ENCODE results near the gene ENOPH1. TPM values are rescaled to one million over a fixed set of nuclear protein-coding genes. Genes with fewer than 3 reads are reported as not detected.

Gene ENOPH1
- total and polyA plus RNA-seq, 9 donors, result 27.2 to 41.5 (median 32.3) TPM

GRCh38 chr4:82499738-82500434 is 69.5 kb downstream of the ENOPH1 start:
- no peaks in the 10 kb centered on the region for H3K9me3 ChIP-seq (replicated peaks; ENCODE audit: control insufficient read depth, low read depth, low read length)
- no peak overlapping the region for H3K27ac ChIP-seq (ENCODE audit: low read length)
- H3K36me3 ChIP-seq (ENCODE audit: control insufficient read depth, insufficient read depth, low read length), result no peaks in the 10 kb centered on the region
- H3K4me1 ChIP-seq (ENCODE audit: control insufficient read depth, insufficient read depth, low read length), result no peaks in the 10 kb centered on the region
- no peak overlapping the region for H3K4me3 ChIP-seq (ENCODE audit: low read length)
- no peak for DNase-seq
- no CpG with 5 or more reads among the region's 6 CpGs for WGBS (ENCODE audit: insufficient coverage)
- H3K27me3 ChIP-seq (ENCODE audit: control insufficient read depth, insufficient read depth, low read length), result no peaks in the 10 kb centered on the region

GRCh38 chr4:82500435-82501153 is 70.2 kb downstream of the ENOPH1 start:
- H3K36me3 ChIP-seq (ENCODE audit: control insufficient read depth, insufficient read depth, low read length), result no peaks in the 10 kb centered on the region
- no peaks in the 10 kb centered on the region for H3K4me1 ChIP-seq (ENCODE audit: control insufficient read depth, insufficient read depth, low read length)
- no peaks in the 10 kb centered on the region for H3K27me3 ChIP-seq (ENCODE audit: control insufficient read depth, insufficient read depth, low read length)
- no peak overlapping the region for H3K4me3 ChIP-seq (ENCODE audit: low read length)
- 41% methylated on average over 4 of the region's 5 CpGs for WGBS (ENCODE audit: insufficient coverage)
- H3K27ac ChIP-seq (ENCODE audit: low read length), result no peak overlapping the region
- DNase-seq, result no peak
- no peaks in the 10 kb centered on the region for H3K9me3 ChIP-seq (replicated peaks; ENCODE audit: control insufficient read depth, low read depth, low read length)

GRCh38 chr4:82501154-82501442 is 70.7 kb downstream of the ENOPH1 start:
- no peaks in the 10 kb centered on the region for H3K27me3 ChIP-seq (ENCODE audit: control insufficient read depth, insufficient read depth, low read length)
- DNase-seq, result no peak
- H3K4me3 ChIP-seq (ENCODE audit: low read length), result no peak overlapping the region
- WGBS (ENCODE audit: insufficient coverage), result 90% methylated on average over 1 of the region's 2 CpGs
- no peak overlapping the region for H3K27ac ChIP-seq (ENCODE audit: low read length)
- no peaks in the 10 kb centered on the region for H3K4me1 ChIP-seq (ENCODE audit: control insufficient read depth, insufficient read depth, low read length)
- no peaks in the 10 kb centered on the region for H3K9me3 ChIP-seq (replicated peaks; ENCODE audit: control insufficient read depth, low read depth, low read length)
- H3K36me3 ChIP-seq (ENCODE audit: control insufficient read depth, insufficient read depth, low read length), result no peaks in the 10 kb centered on the region

- no peak overlapping the region for H3K27ac ChIP-seq (ENCODE audit: low read length)
- H3K36me3 ChIP-seq (ENCODE audit: control insufficient read depth, insufficient read depth, low read length), result no peaks in the 10 kb centered on the region
- no peaks in the 10 kb centered on the region for H3K27me3 ChIP-seq (ENCODE audit: control insufficient read depth, insufficient read depth, low read length)
- peak; percentile 55 for DNase-seq
- no peaks in the 10 kb centered on the region for H3K4me1 ChIP-seq (ENCODE audit: control insufficient read depth, insufficient read depth, low read length)
- no peak overlapping the region for H3K4me3 ChIP-seq (ENCODE audit: low read length)
- H3K9me3 ChIP-seq (replicated peaks; ENCODE audit: control insufficient read depth, low read depth, low read length), result no peaks in the 10 kb centered on the region
Measured at GRCh38 chr4:82508011-82508410, 77.6 kb downstream of the ENOPH1 start.

GRCh38 chr4:82508806-82509428 is 78.5 kb downstream of the ENOPH1 start:
- peak; percentile 88 for DNase-seq
- Histone ChIP-seq H3K27me3 (ENCODE audit: control insufficient read depth, insufficient read depth, low read length) (no peaks in the 10 kb centered on the region), H3K36me3 (ENCODE audit: control insufficient read depth, insufficient read depth, low read length) (no peaks in the 10 kb centered on the region), H3K27ac (ENCODE audit: low read length) (no peak overlapping the region), H3K4me1 (ENCODE audit: control insufficient read depth, insufficient read depth, low read length) (no peaks in the 10 kb centered on the region), H3K4me3 (ENCODE audit: low read length) (no peak overlapping the region), H3K9me3 (replicated peaks; ENCODE audit: control insufficient read depth, low read depth, low read length) (no peaks in the 10 kb centered on the region)
- no CpG with 5 or more reads among the region's 5 CpGs for WGBS (ENCODE audit: insufficient coverage)

GRCh38 chr4:82510216-82510615 is 79.8 kb downstream of the ENOPH1 start:
- DNase-seq, result no peak
- WGBS (ENCODE audit: insufficient coverage), result no CpG with 5 or more reads among the region's 3 CpGs
- Histone ChIP-seq H3K4me3 (ENCODE audit: low read length) (no peak overlapping the region), H3K9me3 (replicated peaks; ENCODE audit: control insufficient read depth, low read depth, low read length) (no peaks in the 10 kb centered on the region), H3K27ac (ENCODE audit: low read length) (no peak overlapping the region), H3K27me3 (ENCODE audit: control insufficient read depth, insufficient read depth, low read length) (no peaks in the 10 kb centered on the region), H3K36me3 (ENCODE audit: control insufficient read depth, insufficient read depth, low read length) (no peaks in the 10 kb centered on the region), H3K4me1 (ENCODE audit: control insufficient read depth, insufficient read depth, low read length) (no peaks in the 10 kb centered on the region)

Other genes with a start within 250 kb of the ENOPH1 start
- 53.6 TPM for gene HNRNPD, start 56.6 kb upstream of the ENOPH1 start, total RNA-seq
- 100 to 1,000 TPM; 294 to 407 (median 316) TPM for gene HNRNPD, start 56.6 kb upstream of the ENOPH1 start, polyA plus RNA-seq (ENCODE audit: insufficient read depth in 1 of 8, insufficient read length in 8 of 8, low replicate concordance in 1 of 8)
- gene HNRNPDL, start 128 bp upstream of the ENOPH1 start, total RNA-seq, result 301 TPM
- 100 to 1,000 TPM; 371 to 445 (median 394) TPM for gene HNRNPDL, start 128 bp upstream of the ENOPH1 start, polyA plus RNA-seq (ENCODE audit: insufficient read depth in 1 of 8, insufficient read length in 8 of 8, low replicate concordance in 1 of 8)
- 3.3 TPM for gene TMEM150C, start 131.4 kb downstream of the ENOPH1 start, total RNA-seq
- 1 to 10 TPM; 2.6 to 6.3 (median 3.8) TPM for gene TMEM150C, start 131.4 kb downstream of the ENOPH1 start, polyA plus RNA-seq (ENCODE audit: insufficient read depth in 1 of 8, insufficient read length in 8 of 8, low replicate concordance in 1 of 8)